ENCODE data around the gene MSANTD1.

The MSANTD1 gene

GRCh38 chr4:3233391-3234071 is 15.4 kb upstream of the MSANTD1 start:
- no peak for DNase-seq (ENCODE audit: low spot score)

- DNase-seq (ENCODE audit: low spot score): no peak
Observed at GRCh38 chr4:3234171-3235029, 14.6 kb upstream of the MSANTD1 start.

- DNase-seq (ENCODE audit: low spot score): no peak
Observed at GRCh38 chr4:3235030-3235345, 14.0 kb upstream of the MSANTD1 start.

- DNase-seq (ENCODE audit: low spot score): no peak
Observed at GRCh38 chr4:3235581-3235980, 13.4 kb upstream of the MSANTD1 start.

GRCh38 chr4:3236326-3236878 is 12.6 kb upstream of the MSANTD1 start:
- DNase-seq (ENCODE audit: low spot score): no peak

GRCh38 chr4:3237266-3237665 is 11.7 kb upstream of the MSANTD1 start:
- no peak for DNase-seq (ENCODE audit: low spot score)

- no peak for DNase-seq (ENCODE audit: low spot score)
Observed at GRCh38 chr4:3237712-3238560, 11.0 kb upstream of the MSANTD1 start.

- DNase-seq (ENCODE audit: low spot score): no peak
Observed at GRCh38 chr4:3238721-3239120, 10.2 kb upstream of the MSANTD1 start.

GRCh38 chr4:3239303-3239702 is 9.7 kb upstream of the MSANTD1 start:
- no peak for DNase-seq (ENCODE audit: low spot score)

- no peak for DNase-seq (ENCODE audit: low spot score)
Observed at GRCh38 chr4:3239998-3240920, 8.7 kb upstream of the MSANTD1 start.

- DNase-seq (ENCODE audit: low spot score): no peak
Observed at GRCh38 chr4:3240936-3241522, 7.9 kb upstream of the MSANTD1 start.

GRCh38 chr4:3241898-3242524 is 6.9 kb upstream of the MSANTD1 start:
- no peak for DNase-seq (ENCODE audit: low spot score)

- no peak for DNase-seq (ENCODE audit: low spot score)
Observed at GRCh38 chr4:3243136-3243780, 5.7 kb upstream of the MSANTD1 start.

GRCh38 chr4:3244002-3244401 is 5.0 kb upstream of the MSANTD1 start:
- DNase-seq (ENCODE audit: low spot score): no peak

GRCh38 chr4:3244747-3245146 is 4.2 kb upstream of the MSANTD1 start:
- DNase-seq (ENCODE audit: low spot score): no peak

- DNase-seq (ENCODE audit: low spot score): no peak
Observed at GRCh38 chr4:3245676-3246075, 3.3 kb upstream of the MSANTD1 start.

- DNase-seq (ENCODE audit: low spot score): no peak
Observed at GRCh38 chr4:3246458-3247398, 2.2 kb upstream of the MSANTD1 start.

- DNase-seq (ENCODE audit: low spot score): no peak
Observed at GRCh38 chr4:3247399-3248177, 1.4 kb upstream of the MSANTD1 start.
